Measurements from ENCODE around the gene ACACA.

DNA sequence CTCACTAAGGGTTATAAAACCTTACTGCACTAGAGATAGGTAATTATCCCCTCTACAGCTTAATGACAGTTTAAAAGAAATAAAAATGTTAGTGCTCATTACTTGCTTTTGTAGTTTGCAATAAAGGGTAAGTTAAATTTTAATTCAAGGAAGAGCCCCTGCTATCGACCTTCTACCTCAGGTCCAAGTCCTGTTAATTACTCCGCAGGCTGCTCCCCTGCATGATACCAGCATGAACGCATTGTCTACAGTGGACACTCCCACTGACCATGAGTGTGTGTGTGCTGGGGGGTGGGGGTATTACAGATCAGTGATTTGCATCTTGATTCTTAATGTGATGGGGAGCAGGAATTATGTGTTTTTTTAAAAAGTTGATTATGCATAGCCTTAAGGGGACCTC lies 354.8 kb downstream of the ACACA start:
- TF ChIP-seq POLR2AphosphoS5 (IDR thresholded peaks at IDR 0.05; ENCODE audit: low read depth): no peak
- TF ChIP-seq EZH2 (IDR thresholded peaks at IDR 0.05; ENCODE audit: low read depth, unreplicated experiment): no peak
- TF ChIP-seq, protein P1, sequence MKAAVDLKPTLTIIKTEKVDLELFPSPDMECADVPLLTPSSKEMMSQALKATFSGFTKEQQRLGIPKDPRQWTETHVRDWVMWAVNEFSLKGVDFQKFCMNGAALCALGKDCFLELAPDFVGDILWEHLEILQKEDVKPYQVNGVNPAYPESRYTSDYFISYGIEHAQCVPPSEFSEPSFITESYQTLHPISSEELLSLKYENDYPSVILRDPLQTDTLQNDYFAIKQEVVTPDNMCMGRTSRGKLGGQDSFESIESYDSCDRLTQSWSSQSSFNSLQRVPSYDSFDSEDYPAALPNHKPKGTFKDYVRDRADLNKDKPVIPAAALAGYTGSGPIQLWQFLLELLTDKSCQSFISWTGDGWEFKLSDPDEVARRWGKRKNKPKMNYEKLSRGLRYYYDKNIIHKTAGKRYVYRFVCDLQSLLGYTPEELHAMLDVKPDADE (IDR thresholded peaks at IDR 0.05): no peak
- TF ChIP-seq, protein P2, sequence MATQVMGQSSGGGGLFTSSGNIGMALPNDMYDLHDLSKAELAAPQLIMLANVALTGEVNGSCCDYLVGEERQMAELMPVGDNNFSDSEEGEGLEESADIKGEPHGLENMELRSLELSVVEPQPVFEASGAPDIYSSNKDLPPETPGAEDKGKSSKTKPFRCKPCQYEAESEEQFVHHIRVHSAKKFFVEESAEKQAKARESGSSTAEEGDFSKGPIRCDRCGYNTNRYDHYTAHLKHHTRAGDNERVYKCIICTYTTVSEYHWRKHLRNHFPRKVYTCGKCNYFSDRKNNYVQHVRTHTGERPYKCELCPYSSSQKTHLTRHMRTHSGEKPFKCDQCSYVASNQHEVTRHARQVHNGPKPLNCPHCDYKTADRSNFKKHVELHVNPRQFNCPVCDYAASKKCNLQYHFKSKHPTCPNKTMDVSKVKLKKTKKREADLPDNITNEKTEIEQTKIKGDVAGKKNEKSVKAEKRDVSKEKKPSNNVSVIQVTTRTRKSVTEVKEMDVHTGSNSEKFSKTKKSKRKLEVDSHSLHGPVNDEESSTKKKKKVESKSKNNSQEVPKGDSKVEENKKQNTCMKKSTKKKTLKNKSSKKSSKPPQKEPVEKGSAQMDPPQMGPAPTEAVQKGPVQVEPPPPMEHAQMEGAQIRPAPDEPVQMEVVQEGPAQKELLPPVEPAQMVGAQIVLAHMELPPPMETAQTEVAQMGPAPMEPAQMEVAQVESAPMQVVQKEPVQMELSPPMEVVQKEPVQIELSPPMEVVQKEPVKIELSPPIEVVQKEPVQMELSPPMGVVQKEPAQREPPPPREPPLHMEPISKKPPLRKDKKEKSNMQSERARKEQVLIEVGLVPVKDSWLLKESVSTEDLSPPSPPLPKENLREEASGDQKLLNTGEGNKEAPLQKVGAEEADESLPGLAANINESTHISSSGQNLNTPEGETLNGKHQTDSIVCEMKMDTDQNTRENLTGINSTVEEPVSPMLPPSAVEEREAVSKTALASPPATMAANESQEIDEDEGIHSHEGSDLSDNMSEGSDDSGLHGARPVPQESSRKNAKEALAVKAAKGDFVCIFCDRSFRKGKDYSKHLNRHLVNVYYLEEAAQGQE (IDR thresholded peaks at IDR 0.05; ENCODE audit: unreplicated experiment): no peak
- TF ChIP-seq, protein P3, sequence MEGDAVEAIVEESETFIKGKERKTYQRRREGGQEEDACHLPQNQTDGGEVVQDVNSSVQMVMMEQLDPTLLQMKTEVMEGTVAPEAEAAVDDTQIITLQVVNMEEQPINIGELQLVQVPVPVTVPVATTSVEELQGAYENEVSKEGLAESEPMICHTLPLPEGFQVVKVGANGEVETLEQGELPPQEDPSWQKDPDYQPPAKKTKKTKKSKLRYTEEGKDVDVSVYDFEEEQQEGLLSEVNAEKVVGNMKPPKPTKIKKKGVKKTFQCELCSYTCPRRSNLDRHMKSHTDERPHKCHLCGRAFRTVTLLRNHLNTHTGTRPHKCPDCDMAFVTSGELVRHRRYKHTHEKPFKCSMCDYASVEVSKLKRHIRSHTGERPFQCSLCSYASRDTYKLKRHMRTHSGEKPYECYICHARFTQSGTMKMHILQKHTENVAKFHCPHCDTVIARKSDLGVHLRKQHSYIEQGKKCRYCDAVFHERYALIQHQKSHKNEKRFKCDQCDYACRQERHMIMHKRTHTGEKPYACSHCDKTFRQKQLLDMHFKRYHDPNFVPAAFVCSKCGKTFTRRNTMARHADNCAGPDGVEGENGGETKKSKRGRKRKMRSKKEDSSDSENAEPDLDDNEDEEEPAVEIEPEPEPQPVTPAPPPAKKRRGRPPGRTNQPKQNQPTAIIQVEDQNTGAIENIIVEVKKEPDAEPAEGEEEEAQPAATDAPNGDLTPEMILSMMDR (conservative IDR thresholded peaks at IDR 0.05; ENCODE audit: low read depth in 2 of 2): no peak
- no peak for TF ChIP-seq EZH2phosphoT487 (IDR thresholded peaks at IDR 0.05; ENCODE audit: unreplicated experiment)
- TF ChIP-seq ZNF331 (CRISPR knock-in tag; IDR thresholded peaks at IDR 0.05; ENCODE audit: low read depth): no peak
- no peak for TF ChIP-seq CREB1 (CRISPR knock-in tag; IDR thresholded peaks at IDR 0.05; ENCODE audit: low read depth)
- TF ChIP-seq STAT1 (IDR thresholded peaks at IDR 0.05; ENCODE audit: unreplicated experiment): no peak
- TF ChIP-seq JUNB (IDR thresholded peaks at IDR 0.05; ENCODE audit: unreplicated experiment): no peak
- no peak for TF ChIP-seq NANOG (IDR thresholded peaks at IDR 0.05; ENCODE audit: borderline replicate concordance)
- TF ChIP-seq ZNF114 (CRISPR knock-in tag; IDR thresholded peaks at IDR 0.05): no peak
- TF ChIP-seq, protein P4, sequence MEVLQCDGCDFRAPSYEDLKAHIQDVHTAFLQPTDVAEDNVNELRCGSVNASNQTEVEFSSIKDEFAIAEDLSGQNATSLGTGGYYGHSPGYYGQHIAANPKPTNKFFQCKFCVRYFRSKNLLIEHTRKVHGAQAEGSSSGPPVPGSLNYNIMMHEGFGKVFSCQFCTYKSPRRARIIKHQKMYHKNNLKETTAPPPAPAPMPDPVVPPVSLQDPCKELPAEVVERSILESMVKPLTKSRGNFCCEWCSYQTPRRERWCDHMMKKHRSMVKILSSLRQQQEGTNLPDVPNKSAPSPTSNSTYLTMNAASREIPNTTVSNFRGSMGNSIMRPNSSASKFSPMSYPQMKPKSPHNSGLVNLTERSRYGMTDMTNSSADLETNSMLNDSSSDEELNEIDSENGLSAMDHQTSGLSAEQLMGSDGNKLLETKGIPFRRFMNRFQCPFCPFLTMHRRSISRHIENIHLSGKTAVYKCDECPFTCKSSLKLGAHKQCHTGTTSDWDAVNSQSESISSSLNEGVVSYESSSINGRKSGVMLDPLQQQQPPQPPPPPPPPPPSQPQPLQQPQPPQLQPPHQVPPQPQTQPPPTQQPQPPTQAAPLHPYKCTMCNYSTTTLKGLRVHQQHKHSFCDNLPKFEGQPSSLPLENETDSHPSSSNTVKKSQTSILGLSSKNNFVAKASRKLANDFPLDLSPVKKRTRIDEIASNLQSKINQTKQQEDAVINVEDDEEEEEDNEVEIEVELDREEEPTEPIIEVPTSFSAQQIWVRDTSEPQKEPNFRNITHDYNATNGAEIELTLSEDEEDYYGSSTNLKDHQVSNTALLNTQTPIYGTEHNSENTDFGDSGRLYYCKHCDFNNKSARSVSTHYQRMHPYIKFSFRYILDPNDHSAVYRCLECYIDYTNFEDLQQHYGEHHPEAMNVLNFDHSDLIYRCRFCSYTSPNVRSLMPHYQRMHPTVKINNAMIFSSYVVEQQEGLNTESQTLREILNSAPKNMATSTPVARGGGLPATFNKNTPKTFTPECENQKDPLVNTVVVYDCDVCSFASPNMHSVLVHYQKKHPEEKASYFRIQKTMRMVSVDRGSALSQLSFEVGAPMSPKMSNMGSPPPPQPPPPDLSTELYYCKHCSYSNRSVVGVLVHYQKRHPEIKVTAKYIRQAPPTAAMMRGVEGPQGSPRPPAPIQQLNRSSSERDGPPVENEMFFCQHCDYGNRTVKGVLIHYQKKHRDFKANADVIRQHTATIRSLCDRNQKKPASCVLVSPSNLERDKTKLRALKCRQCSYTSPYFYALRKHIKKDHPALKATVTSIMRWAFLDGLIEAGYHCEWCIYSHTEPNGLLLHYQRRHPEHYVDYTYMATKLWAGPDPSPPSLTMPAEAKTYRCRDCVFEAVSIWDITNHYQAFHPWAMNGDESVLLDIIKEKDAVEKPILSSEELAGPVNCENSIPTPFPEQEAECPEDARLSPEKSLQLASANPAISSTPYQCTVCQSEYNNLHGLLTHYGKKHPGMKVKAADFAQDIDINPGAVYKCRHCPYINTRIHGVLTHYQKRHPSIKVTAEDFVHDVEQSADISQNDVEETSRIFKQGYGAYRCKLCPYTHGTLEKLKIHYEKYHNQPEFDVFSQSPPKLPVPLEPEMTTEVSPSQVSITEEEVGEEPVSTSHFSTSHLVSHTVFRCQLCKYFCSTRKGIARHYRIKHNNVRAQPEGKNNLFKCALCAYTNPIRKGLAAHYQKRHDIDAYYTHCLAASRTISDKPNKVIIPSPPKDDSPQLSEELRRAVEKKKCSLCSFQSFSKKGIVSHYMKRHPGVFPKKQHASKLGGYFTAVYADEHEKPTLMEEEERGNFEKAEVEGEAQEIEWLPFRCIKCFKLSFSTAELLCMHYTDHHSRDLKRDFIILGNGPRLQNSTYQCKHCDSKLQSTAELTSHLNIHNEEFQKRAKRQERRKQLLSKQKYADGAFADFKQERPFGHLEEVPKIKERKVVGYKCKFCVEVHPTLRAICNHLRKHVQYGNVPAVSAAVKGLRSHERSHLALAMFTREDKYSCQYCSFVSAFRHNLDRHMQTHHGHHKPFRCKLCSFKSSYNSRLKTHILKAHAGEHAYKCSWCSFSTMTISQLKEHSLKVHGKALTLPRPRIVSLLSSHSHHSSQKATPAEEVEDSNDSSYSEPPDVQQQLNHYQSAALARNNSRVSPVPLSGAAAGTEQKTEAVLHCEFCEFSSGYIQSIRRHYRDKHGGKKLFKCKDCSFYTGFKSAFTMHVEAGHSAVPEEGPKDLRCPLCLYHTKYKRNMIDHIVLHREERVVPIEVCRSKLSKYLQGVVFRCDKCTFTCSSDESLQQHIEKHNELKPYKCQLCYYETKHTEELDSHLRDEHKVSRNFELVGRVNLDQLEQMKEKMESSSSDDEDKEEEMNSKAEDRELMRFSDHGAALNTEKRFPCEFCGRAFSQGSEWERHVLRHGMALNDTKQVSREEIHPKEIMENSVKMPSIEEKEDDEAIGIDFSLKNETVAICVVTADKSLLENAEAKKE (CRISPR knock-in tag; IDR thresholded peaks at IDR 0.05): no peak

All from GM23338 (cell line).